Cortex of kidney (tissue), 1 donor: ENCODE measurements around the gene PKHD1.
"Not testable (repeated sequence)": the region's sequence is repeated elsewhere in the genome, so short reads cannot be mapped to it uniquely, and the experiment has no call there.

Experiments
- DNase-seq: peaks from one replicate; lab custom pipeline; 2025; lab: John Stamatoyannopoulos, UW

PKHD1 gene

GRCh38 chr6:51986864-51987263 lies 100.5 kb downstream of the PKHD1 start:
- no peak for DNase-seq

- no peak for DNase-seq
These were observed 103.8 kb downstream of the PKHD1 start for GRCh38 chr6:51983564-51983963.

GRCh38 chr6:51982695-51983094 lies 104.7 kb downstream of the PKHD1 start:
- DNase-seq = not testable (repeated sequence)

DNA sequence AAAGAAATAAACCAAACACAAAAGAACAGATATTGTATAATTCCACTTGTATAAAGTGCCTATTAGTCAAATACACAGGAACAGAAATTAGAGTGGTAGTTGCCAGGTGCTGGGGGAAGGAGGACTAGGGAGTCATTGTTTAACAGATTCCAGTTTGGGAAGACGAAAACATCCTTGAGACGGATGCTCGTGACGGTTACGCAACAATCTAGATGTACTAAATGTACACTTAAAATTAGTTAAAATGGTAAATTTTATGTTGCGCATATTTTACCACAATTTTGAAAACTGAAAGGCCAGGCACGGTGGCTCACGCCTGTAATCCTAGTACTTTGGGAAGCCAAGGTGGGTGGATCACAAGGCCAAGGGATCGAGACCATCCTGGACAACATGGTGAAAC lies 111.0 kb downstream of the PKHD1 start:
- DNase-seq = no peak

- DNase-seq = no peak
These were observed 114.8 kb downstream of the PKHD1 start for GRCh38 chr6:51972659-51973058.

DNA sequence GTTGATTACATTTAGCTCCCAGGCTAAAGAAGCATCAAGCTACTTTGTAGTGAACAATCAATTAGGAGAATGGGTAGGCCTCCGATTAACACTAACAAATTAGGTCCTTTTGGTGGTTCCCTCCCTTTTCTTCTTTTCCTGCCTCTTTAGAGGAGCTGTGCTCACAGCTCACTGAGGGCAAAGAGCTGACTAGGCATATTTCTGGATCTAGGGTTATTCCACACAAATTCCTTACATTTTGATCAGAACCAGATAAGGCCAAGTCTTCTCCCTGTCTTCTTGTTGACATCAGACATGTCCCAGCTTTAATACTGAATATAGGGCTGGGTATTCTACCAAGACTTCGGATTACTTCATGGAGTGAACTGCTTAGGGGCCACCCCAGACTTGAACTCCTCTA lies 119.1 kb downstream of the PKHD1 start:
- no peak for DNase-seq

DNA sequence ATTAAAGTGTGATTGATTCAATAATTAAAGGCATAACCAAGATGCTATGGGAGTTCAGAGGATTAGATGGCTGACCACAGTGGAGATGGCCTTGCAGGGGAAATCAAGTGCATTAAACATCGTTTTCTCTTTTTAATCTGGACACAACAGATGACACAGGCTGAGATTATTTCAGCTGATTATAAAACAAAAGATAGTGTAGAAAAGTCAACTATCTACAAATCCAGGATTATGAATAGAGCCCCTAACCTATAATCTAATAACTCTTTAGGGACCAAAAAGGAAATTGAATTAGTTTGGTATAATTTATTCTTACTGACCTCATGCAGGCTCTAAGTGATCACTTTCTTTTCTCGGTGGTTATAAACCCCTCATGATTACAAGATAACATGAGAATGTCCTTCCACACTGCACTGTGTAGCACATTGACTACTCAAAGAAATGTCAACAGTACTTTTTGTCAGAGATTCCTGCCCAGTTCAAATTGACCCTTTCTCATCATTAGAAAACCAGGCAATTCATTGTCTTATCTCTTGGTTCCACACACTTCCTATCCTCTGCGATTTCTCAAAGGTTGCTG lies 122.1 kb downstream of the PKHD1 start:
- no peak for DNase-seq

- no peak for DNase-seq
These were observed 123.4 kb downstream of the PKHD1 start for GRCh38 chr6:51963980-51964379.

GRCh38 chr6:51962354-51962753 lies 125.1 kb downstream of the PKHD1 start:
- no peak for DNase-seq

DNA sequence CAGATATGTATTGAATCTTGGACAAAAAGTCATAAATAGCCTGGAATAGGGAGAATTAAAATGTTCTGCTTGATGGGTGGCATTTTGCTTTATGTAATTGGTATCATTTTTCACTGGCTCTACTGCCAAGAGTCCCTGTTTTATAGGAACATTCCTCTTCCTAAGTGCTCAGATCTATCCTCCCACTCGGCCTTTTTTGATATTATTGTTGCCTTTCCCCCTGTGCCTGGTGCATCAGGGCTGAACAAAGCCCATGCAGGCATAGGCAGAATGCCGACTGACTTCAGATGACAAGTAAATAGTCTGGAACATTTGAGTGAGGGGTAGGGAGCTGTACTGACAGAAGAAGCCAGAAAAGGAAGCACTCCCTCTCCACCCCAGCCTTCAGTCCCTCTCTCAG lies 127.0 kb downstream of the PKHD1 start:
- no peak for DNase-seq

GRCh38 chr6:51959744-51960383 lies 127.5 kb downstream of the PKHD1 start:
- no peak for DNase-seq

DNA sequence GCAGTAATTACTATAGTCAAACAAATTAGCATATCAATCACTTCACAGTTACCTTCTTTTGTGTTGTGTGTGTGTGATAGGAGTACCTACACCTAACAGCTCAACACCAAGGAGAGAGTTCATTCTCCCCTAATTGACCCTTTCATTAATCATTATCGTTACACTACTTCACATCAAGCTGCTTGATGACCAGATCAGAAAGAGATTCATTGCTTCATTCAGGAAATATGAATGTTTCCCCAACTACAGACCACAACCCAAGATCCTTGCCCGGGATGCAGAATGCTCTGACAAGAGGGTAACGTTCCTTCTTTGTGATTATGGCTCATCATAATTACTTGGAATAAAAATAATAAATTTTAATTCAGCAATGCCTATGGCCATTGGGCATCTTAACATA lies 132.7 kb downstream of the PKHD1 start:
- no peak for DNase-seq

DNA sequence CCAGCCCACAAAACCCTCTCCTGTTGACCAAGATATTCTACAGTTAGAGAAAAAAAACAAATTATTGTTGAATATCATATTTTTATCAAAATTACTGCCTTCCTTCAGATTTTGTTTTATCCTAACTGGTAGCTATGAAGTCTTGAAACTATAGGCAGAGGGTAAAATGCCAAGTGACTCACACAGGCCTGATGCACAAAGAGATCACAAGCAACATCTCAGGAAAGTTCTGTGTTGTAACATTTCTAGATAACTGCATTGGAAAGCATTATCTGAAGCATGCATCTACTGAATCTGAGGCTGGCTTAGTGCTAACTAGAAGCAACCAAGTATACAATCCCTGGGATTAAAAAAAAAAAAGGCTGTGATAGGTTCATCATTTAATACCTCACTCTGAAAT lies 134.2 kb downstream of the PKHD1 start:
- DNase-seq = no peak

GRCh38 chr6:51951924-51952323 lies 135.5 kb downstream of the PKHD1 start:
- DNase-seq = no peak

DNA sequence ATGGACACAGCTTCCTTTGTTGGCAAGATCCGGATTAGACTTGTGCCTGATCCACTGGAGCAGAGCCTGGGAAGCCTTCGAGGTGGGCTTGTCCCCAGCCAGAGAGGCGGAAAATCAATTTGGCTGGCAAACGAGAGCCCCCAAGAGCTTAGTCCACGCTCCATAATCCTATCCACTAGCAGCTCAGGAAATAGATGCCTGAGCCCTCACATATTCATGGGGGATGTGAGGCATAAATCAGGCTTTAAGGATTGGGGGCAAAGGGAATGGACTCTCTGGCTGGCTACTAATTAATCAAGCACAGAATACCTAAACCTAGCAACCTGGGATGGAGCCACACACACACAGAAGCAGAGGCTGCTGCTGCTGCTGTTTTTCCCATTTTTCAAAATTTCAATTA lies 137.9 kb downstream of the PKHD1 start:
- no peak for DNase-seq

DNA sequence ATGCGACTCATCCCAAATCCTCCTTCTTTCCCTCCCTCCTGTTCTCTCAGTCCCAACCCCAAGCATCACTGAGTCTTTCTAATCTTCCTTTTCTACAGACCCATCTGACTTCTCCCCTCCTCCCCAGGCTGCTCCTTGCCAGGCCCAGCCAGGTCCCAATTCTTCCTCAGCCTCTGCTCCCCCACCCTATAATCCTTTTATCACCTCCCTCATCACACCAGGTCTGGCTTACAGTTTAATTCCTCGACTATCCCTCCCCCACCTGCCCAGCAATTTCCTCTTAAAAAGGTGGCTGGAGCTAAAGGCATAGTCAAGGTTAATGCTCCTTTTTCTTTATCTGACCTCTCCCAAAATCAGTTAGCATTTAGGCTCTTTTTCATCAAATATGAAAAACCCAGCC lies 147.7 kb downstream of the PKHD1 start:
- DNase-seq = not testable (repeated sequence)

- DNase-seq = no peak
These were observed 150.7 kb downstream of the PKHD1 start for GRCh38 chr6:51936531-51937290.

DNA sequence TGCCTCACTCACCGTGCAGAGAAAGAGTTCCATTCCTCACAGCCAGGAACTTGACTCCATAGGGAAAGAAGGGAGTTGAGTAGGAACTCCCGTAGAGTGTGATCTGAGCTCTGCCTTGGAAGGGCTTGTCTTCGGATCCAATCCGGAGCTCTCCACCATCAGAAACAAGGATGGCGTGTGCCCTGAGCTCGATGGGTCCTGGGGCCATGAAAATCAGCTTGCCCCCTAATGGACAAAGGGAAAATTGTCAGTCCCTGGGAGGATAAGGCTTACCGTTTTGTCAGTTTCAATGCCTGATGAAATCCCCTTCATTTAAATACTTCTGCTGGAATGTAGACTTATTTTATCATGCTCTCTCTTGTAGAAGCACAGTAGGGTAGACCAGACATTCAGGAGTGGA lies 153.3 kb downstream of the PKHD1 start:
- DNase-seq = no peak

DNA sequence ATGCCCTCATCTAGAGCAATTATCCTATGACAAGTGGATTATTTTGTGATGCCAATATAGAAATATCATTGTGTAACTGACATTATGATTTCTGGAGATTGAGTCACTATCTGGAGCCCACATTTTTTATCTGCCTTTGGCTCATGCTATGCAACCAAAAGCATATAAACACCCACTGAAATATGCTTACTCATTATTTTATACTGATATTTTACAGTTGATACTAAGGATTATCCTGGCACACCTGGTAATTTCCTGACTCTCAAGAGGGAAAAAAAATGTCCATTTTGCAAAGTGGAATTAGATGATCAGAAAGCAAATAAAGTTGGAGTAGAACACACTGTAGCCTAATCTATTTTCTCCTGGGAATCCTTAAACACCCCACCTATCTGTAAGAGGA lies 154.5 kb downstream of the PKHD1 start:
- no peak for DNase-seq

DNA sequence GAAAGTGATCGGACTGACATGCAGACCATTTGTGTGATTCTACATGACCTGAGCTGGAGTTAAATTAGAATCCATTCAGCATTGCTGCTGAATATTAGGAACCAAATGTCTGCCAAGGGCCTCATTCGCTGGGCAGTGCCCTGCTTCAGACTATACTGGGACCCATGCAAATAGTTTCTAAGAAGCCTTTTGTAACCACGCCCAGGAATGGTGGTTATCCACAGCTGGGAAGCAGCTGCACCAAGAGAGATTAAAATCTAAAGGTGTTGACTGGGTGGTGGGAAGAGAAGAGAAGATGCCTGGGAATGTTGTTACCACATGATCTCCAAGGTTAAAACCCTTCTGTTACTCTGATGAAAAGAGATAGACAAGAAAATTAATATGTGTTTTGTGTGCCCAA lies 156.8 kb downstream of the PKHD1 start:
- DNase-seq = no peak

- DNase-seq = no peak
These were observed 157.4 kb downstream of the PKHD1 start for GRCh38 chr6:51929934-51930574.

GRCh38 chr6:51928320-51928719 lies 159.1 kb downstream of the PKHD1 start:
- DNase-seq = no peak

DNA sequence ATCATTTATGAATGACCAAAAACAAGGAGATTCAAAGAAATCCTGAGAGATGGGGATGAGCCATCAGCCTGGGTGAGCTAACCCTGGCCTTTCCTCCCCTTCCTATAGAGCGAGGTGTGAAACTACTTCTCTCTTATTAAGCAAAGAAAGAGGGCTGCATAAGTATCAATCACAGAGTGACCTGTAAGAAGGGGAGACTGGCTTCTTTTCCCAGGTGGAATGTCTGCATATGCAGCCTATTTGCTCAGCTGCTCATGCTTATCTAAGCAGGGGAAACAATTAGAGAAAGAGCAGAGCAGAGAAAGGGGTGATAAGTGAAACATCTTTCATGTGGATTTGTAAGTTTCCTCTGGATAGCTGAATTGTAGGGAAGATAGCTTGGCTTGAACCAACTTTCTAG lies 160.0 kb downstream of the PKHD1 start:
- DNase-seq = no peak
